HG02938 (cell line): ENCODE measurements around the gene NCLN.
A peak's percentile ranks its signal among the peaks of the same experiment; 100 is the strongest.
"Not testable (repeated sequence)": the region's sequence is repeated elsewhere in the genome, so short reads cannot be mapped to it uniquely, and the experiment has no call there.

Experiments
- ATAC-seq: cut with Tn5 transposase; IDR thresholded peaks from one replicate; pipeline ENCODE4 v1.9.1; 2021; ENCODE audit warnings: mild to moderate bottlenecking, moderate library complexity; ENCODE audit not compliant: unreplicated experiment

Gene NCLN

DNA sequence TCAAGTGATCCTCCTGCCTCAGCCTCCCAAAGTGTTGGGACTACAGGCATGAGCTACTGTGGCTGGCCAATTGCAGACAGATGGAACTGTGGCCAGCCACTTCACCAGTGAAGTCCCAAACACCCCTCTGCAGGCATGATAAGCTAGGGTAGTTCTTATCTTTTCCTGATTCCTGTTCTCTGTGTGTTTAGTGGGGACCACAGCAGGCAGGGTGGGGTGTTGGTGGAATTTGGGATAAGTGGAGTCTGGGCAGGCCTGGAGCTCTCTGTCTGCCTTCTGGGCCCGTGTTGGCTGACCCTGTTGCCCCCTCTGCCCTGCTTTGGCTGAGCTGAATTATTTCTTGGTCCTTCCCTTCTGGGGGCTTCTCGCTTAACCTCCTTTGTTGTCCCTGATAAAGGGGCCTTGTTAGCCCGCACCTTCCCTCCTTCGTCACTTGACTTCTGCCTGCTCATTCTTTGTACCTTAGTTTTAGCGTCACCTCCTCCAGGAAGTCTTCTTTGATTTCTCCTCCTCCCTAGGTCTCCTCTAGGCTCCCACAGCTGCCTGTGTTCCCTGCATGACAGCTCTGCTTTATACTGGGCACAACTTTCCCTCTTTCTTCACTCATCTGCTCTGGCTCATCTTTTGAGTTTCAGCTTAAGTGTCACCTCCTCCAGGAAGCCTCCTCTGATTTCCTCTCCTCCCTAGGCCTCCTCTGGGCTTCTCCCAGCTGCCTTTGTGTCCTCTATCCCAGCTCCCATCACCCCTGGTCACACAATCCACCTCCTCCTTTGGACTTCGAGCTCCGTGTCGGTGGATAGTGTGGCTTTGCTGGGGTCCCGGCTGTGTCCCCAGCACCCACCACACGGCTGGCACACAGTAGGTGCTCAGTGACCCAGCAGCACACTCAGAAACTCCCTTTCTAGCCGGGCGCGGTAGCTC lies 1.7 kb upstream of the NCLN start:
- ATAC-seq, result no peak

GRCh38 chr19:3184847-3185460 lies 776 bp upstream of the NCLN start:
- ATAC-seq, result peak; percentile 30

- ATAC-seq, result no peak
Measured at GRCh38 chr19:3186160-3186688, 494 bp downstream of the NCLN start.

GRCh38 chr19:3186891-3187661 lies 1.3 kb downstream of the NCLN start:
- ATAC-seq, result no peak

- no peak for ATAC-seq
Measured at GRCh38 chr19:3187662-3188511, 2.2 kb downstream of the NCLN start.

- ATAC-seq, result no peak
Measured at GRCh38 chr19:3188627-3189596, 3.2 kb downstream of the NCLN start.

DNA sequence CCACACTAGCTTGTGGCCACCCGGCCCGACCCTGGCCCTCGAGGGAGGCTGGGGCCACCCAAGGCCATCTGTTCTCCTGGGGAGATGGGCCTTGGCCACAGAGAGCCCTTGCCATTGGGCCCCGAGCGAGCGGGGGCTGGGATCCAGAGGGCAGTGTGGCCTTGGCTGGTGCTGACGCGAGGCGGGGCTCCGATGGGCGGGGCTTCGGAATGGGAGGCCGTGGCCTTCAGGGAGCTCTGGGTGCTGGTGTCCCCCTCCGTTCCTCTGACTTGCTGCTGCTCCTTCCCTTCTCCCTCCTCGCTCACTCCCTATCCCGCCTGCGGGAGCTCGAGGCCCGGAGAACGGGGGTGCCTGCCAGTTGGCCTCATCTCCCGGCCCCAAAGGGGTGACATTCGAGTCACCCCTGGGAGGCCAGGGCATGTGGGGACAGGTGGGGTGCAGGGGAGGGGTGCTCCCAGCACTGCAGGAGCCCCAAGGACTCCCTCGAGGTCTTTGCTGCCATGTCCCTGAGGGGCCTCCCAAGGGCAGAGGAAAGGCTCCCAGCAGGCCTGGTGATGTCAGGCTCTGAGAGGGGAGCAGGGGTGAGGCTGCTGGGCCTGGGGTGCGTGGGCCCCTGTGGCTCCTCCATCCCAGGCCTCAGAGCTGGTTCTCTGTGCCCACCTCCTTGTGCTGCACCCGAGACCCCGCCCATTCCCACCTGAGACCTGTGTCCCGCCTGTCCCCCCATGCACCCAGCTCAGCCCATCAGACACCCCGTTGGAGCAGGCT lies 4.2 kb downstream of the NCLN start:
- ATAC-seq, result no peak

- no peak for ATAC-seq
Measured at GRCh38 chr19:3190470-3190770, 4.7 kb downstream of the NCLN start.

GRCh38 chr19:3190921-3191805 lies 5.4 kb downstream of the NCLN start:
- no peak for ATAC-seq

GRCh38 chr19:3191806-3192104 lies 6.0 kb downstream of the NCLN start:
- ATAC-seq, result not testable (repeated sequence)

DNA sequence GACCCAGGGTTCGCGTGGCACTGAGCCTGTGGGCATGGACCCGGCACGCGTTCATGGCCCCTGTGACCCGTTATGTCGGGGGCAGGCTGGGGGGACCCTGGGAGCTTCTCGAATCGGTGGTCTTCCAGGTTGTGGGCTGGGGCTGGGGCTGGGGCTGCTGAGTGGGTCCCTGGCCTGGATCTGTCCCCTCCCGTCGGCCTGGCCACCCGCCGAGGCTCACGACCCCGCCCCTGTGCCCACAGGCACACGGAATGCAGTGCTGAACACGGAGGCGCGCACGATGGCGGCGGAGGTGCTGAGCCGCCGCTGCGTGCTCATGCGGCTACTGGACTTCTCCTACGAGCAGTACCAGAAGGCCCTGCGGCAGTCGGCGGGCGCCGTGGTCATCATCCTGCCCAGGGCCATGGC lies 6.5 kb downstream of the NCLN start:
- no peak for ATAC-seq

DNA sequence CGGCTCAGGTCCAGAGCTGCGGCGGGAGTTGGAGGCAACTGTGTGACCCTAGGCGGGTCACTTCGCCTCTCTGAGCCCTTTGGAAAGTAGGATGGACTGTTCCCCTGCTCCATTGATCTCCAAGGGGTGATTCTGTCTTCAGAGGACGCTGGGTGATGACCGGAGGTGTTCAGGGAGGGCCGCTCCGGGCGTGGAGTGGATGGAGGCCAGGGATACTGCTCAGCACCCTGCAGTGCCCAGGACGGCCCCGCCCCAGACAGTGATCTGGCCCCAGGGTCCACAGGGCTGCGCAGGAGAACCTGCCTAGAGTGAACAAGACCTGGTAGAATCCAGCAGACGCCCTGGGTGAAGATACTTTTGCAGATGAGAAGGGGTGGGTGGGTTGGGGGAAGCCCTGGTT lies 7.0 kb downstream of the NCLN start:
- no peak for ATAC-seq

DNA sequence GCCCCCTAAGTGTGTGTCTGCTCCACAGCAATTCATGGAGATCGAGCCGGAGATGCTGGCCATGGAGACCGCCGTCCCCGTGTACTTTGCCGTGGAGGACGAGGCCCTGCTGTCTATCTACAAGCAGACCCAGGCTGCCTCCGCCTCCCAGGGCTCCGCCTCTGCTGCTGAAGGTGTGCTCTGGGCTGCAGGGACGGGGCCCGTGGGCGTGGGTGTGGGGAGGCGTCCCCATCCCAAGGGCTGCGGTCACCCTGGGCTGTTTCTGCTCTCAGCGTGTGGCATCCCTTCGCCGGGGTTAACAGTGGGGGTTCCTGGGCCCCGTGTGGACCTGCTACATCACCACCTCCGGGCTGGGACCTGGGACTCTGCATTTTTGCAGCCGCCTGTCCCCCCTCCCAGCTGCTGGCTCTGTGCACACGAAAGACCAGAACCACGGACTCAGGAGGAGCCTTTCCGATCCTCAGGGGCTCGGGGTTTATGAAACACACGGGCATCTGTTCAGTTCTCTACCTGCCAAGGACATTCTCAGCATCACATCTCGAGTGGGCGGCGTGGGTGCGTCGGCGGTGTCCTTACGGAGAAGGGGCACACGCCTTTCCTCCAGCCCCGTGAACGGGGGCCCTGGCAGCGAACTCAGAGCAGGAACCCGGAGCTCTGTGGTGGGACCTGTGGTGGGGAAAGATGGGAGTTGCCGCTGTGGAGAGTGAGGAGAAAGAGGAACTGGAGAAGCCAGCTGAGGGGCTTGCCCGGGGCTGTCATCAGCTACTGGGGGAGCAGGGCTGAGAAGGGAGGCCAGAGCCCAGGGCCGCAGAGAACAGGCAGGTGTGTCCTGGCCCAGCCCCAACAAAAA lies 7.8 kb downstream of the NCLN start:
- no peak for ATAC-seq

GRCh38 chr19:3194106-3195087 lies 8.7 kb downstream of the NCLN start:
- ATAC-seq, result no peak

DNA sequence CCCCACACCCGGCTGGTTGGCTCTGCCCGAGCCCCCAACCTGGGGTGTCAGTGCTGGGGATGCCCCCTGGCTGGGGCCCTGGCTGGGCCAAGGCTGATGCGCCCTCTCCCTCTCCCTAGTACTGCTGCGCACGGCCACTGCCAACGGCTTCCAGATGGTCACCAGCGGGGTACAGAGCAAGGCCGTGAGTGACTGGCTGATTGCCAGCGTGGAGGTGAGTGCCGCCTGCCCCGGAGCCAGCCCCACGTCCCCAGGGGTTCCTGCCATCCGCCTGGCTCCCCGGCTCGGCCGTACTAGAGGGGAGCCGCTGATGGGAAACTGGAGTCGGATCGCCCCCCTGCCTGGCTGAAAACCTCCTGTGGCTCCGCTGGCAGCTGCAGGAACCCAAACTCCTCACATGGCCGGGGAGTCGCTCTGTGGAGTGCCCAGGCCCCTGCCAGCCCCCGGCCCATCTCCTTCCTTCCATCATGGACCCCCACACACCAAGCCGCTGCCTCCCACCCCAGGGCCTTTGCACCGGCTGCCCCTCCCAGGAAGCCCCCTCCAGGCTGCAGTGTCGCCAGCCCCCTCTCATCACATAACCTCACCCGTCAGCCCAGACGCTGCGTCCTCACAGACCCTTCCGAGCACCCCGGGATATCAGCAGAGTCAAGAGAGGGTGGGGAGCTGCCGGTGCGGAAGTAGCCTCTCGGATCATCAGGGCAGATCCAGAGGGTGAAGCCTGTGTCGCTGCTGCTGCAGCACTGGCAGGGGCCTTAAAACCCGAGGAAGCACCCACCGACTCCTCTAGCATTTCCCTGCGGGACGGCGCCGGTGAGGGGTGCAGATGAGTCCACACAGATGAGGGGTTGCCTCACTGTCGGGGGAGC lies 10.6 kb downstream of the NCLN start:
- no peak for ATAC-seq
